D721Med (cell line): Measurements from ENCODE around the gene PHLDB2.

ENCODE experiments used
- DNase-seq: peaks from one replicate; pipeline ENCODE4 v3.0.0; 2011; ENCODE audit warnings: low spot score; ENCODE audit not compliant: insufficient read length
- FAIRE-seq: peaks from 2 replicates; lab custom pipeline; 2011; peaks lifted over from hg19 to GRCh38; lab: Jason Lieb, UNC
- TF ChIP-seq, protein P1 (sequence below): IDR thresholded peaks from 2 replicates; pipeline ENCODE4 v1.5.1; 2012; ENCODE audit warnings: mild to moderate bottlenecking, control low read depth; ENCODE audit not compliant: insufficient read depth; ENCODE audit errors: missing control alignments

Gene PHLDB2

GRCh38 chr3:111981457-111981763 is 122.3 kb downstream of the PHLDB2 start:
- TF ChIP-seq, protein P1, sequence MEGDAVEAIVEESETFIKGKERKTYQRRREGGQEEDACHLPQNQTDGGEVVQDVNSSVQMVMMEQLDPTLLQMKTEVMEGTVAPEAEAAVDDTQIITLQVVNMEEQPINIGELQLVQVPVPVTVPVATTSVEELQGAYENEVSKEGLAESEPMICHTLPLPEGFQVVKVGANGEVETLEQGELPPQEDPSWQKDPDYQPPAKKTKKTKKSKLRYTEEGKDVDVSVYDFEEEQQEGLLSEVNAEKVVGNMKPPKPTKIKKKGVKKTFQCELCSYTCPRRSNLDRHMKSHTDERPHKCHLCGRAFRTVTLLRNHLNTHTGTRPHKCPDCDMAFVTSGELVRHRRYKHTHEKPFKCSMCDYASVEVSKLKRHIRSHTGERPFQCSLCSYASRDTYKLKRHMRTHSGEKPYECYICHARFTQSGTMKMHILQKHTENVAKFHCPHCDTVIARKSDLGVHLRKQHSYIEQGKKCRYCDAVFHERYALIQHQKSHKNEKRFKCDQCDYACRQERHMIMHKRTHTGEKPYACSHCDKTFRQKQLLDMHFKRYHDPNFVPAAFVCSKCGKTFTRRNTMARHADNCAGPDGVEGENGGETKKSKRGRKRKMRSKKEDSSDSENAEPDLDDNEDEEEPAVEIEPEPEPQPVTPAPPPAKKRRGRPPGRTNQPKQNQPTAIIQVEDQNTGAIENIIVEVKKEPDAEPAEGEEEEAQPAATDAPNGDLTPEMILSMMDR, result no peak
- peak; percentile 73 for FAIRE-seq
- DNase-seq, result no peak

GRCh38 chr3:111984636-111985298 is 125.7 kb downstream of the PHLDB2 start:
- TF ChIP-seq, protein P1, result no peak
- no peak for FAIRE-seq
- DNase-seq, result no peak

DNA sequence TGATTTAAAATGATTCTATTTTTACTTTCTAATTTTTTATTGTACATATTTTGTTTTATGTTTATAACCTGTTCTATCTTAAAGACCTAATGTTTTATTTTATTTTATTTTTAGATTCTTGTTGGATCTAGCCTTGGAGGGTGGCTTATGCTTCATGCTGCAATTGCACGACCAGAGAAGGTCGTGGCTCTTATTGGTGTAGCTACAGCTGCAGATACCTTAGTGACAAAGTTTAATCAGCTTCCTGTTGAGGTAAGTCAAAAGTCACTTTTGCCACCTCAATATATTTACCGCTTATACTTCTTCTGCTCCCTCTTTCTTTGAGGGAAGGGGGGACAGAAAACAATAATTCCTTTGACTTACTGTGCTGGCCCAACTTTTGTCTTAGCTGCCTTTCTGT is 127.7 kb downstream of the PHLDB2 start:
- no peak for FAIRE-seq
- TF ChIP-seq, protein P1, result no peak

GRCh38 chr3:111989061-111989678 is 130.1 kb downstream of the PHLDB2 start:
- DNase-seq (no peak), FAIRE-seq (peak; percentile 76)
- TF ChIP-seq, protein P1, result peak; percentile 79

More for the DNA sequence above, 127.7 kb downstream of the PHLDB2 start:
- no peak for DNase-seq

- FAIRE-seq, result no peak
- TF ChIP-seq, protein P1, result no peak
- no peak for DNase-seq
Observed at GRCh38 chr3:111993038-111993437, 134.0 kb downstream of the PHLDB2 start.

GRCh38 chr3:111998636-111999483 is 139.8 kb downstream of the PHLDB2 start, which contains the start of gene TAGLN3:
TAGLN3 (plus strand) TSS chr3:111998922; CDS start chr3:111999423, 501 bp downstream.
- DNase-seq (no peak), FAIRE-seq (no peak)
- TF ChIP-seq, protein P1, result no peak
